ENCODE data around the gene PFDN4. TPM values are rescaled to one million over a fixed set of nuclear protein-coding genes. Genes with fewer than 3 reads are reported as not detected.
"Not testable (repeated sequence)": the region's sequence is repeated elsewhere in the genome, so short reads cannot be mapped to it uniquely, and the experiment has no call there.

Gene PFDN4
- total RNA-seq, 2 experiments from 2014 or later, result 55.4 to 60.5 TPM

- DNase-seq, result no peak
- intact Hi-C loops (cut with DNase I, micrococcal nuclease), result loop anchor here (10.0 kb wide), 2 partner anchors 236 to 246 kb away; partner anchors contain the start of gene DOK5 (in 1 of the 2)
- ChIA-PET CTCF (no interaction called here), POLR2A (no interaction called here)
- no peak for ATAC-seq
- no peaks in the 10 kb centered on the region for H3K27me3 Mint-ChIP-seq
- H3K4me1 Mint-ChIP-seq, result peaks cover 2% of the 10 kb centered on the region
- peaks cover 3% of the 10 kb centered on the region for H3K9me3 Mint-ChIP-seq (ENCODE audit: low read depth)
- no peak overlapping the region for H3K4me3 Mint-ChIP-seq
- H3K36me3 Mint-ChIP-seq (ENCODE audit: low read depth), result no peaks in the 10 kb centered on the region
- H3K27ac Mint-ChIP-seq, result no peak overlapping the region
Observed at GRCh38 chr20:54228841-54229240, 21.0 kb downstream of the PFDN4 start.

- Mint-ChIP-seq H3K9me3 (ENCODE audit: low read depth) (peaks cover 3% of the 10 kb centered on the region), H3K36me3 (ENCODE audit: low read depth) (no peaks in the 10 kb centered on the region), H3K4me1 (peaks cover 2% of the 10 kb centered on the region), H3K4me3 (no peak overlapping the region), H3K27me3 (no peaks in the 10 kb centered on the region), H3K27ac (no peak overlapping the region)
- DNase-seq, result no peak
- ChIA-PET POLR2A (interaction anchor here (1.2 kb wide), 1 partner anchor 52 kb away, joined by 3 read pairs; no protein-coding TSS in a partner anchor), CTCF (no interaction called here)
- ATAC-seq, result no peak
- intact Hi-C loops (cut with DNase I, micrococcal nuclease), result loop anchor here (10.0 kb wide), 2 partner anchors 235 to 245 kb away; partner anchors contain the start of gene DOK5 (in 1 of the 2)
Observed at GRCh38 chr20:54229566-54230160, 21.8 kb downstream of the PFDN4 start.

GRCh38 chr20:54231036-54231435, 23.1 kb downstream of the PFDN4 start:
- no peaks in the 10 kb centered on the region for H3K36me3 Mint-ChIP-seq (ENCODE audit: low read depth)
- ChIA-PET CTCF (no interaction called here), POLR2A (interaction anchor here (1.2 kb wide), 1 partner anchor 50 kb away, joined by 3 read pairs; no protein-coding TSS in a partner anchor)
- H3K27ac Mint-ChIP-seq, result no peak overlapping the region
- H3K4me3 Mint-ChIP-seq, result no peak overlapping the region
- peaks cover 4% of the 10 kb centered on the region for H3K4me1 Mint-ChIP-seq
- intact Hi-C loops (cut with DNase I, micrococcal nuclease), result no loop called here
- peaks cover 3% of the 10 kb centered on the region for H3K9me3 Mint-ChIP-seq (ENCODE audit: low read depth)
- ATAC-seq, result no peak
- DNase-seq, result no peak
- peaks cover 4% of the 10 kb centered on the region for H3K27me3 Mint-ChIP-seq

GRCh38 chr20:54234991-54235390, 27.1 kb downstream of the PFDN4 start:
- Mint-ChIP-seq H3K4me1 (peaks cover 2% of the 10 kb centered on the region), H3K27ac (no peak overlapping the region), H3K36me3 (ENCODE audit: low read depth) (no peaks in the 10 kb centered on the region), H3K9me3 (ENCODE audit: low read depth) (peaks cover 3% of the 10 kb centered on the region), H3K4me3 (no peak overlapping the region), H3K27me3 (peaks cover 21% of the 10 kb centered on the region)
- intact Hi-C loops (cut with DNase I, micrococcal nuclease), result no loop called here
- ATAC-seq, result no peak
- ChIA-PET POLR2A (no interaction called here), CTCF (no interaction called here)
- no peak for DNase-seq

GRCh38 chr20:54237116-54237943, 29.4 kb downstream of the PFDN4 start:
- peaks cover 2% of the 10 kb centered on the region for H3K9me3 Mint-ChIP-seq (ENCODE audit: low read depth)
- ChIA-PET POLR2A (no interaction called here), CTCF (no interaction called here)
- peaks cover 27% of the 10 kb centered on the region for H3K27me3 Mint-ChIP-seq
- H3K4me3 Mint-ChIP-seq, result no peak overlapping the region
- H3K27ac Mint-ChIP-seq, result no peak overlapping the region
- intact Hi-C loops (cut with DNase I, micrococcal nuclease), result no loop called here
- ATAC-seq, result no peak
- DNase-seq, result no peak
- no peaks in the 10 kb centered on the region for H3K36me3 Mint-ChIP-seq (ENCODE audit: low read depth)
- H3K4me1 Mint-ChIP-seq, result peaks cover 2% of the 10 kb centered on the region

GRCh38 chr20:54244113-54244512, 36.2 kb downstream of the PFDN4 start:
- CTCF ChIA-PET, result no interaction called here
- Mint-ChIP-seq H3K27ac (no peak overlapping the region), H3K9me3 (ENCODE audit: low read depth) (no peaks in the 10 kb centered on the region), H3K36me3 (ENCODE audit: low read depth) (no peaks in the 10 kb centered on the region), H3K4me1 (no peaks in the 10 kb centered on the region), H3K27me3 (peaks cover 9% of the 10 kb centered on the region), H3K4me3 (no peak overlapping the region)
- POLR2A ChIA-PET, result no interaction called here
- intact Hi-C loops (cut with DNase I, micrococcal nuclease), result no loop called here
- no peak for ATAC-seq
- no peak for DNase-seq

- intact Hi-C loops (cut with DNase I, micrococcal nuclease); ATAC-seq; H3K9me3 Mint-ChIP-seq (ENCODE audit: low read depth); H3K36me3 Mint-ChIP-seq (ENCODE audit: low read depth); H3K27me3 Mint-ChIP-seq; H3K27ac Mint-ChIP-seq; H3K4me1 Mint-ChIP-seq; POLR2A ChIA-PET; DNase-seq; H3K4me3 Mint-ChIP-seq: not testable (repeated sequence)
- CTCF ChIA-PET, result interaction anchor here (0.6 kb wide), 2 partner anchors 103 to 341 kb away, joined by 3 to 4 read pairs; no protein-coding TSS in a partner anchor
Observed at GRCh38 chr20:54248705-54249104, 40.8 kb downstream of the PFDN4 start.

GRCh38 chr20:54250691-54251090, 42.8 kb downstream of the PFDN4 start:
- POLR2A ChIA-PET, result no interaction called here
- intact Hi-C loops (cut with DNase I, micrococcal nuclease), result no loop called here
- CTCF ChIA-PET, result no interaction called here
- H3K9me3 Mint-ChIP-seq (ENCODE audit: low read depth), result no peaks in the 10 kb centered on the region
- H3K4me3 Mint-ChIP-seq, result no peak overlapping the region
- no peaks in the 10 kb centered on the region for H3K36me3 Mint-ChIP-seq (ENCODE audit: low read depth)
- ATAC-seq (no peak), DNase-seq (no peak)
- H3K4me1 Mint-ChIP-seq, result no peaks in the 10 kb centered on the region
- no peaks in the 10 kb centered on the region for H3K27me3 Mint-ChIP-seq
- H3K27ac Mint-ChIP-seq, result no peak overlapping the region

GRCh38 chr20:54251096-54251495, 43.2 kb downstream of the PFDN4 start:
- intact Hi-C loops (cut with DNase I, micrococcal nuclease), result no loop called here
- Mint-ChIP-seq H3K27ac (no peak overlapping the region), H3K27me3 (no peaks in the 10 kb centered on the region), H3K36me3 (ENCODE audit: low read depth) (no peaks in the 10 kb centered on the region), H3K9me3 (ENCODE audit: low read depth) (no peaks in the 10 kb centered on the region), H3K4me1 (no peaks in the 10 kb centered on the region), H3K4me3 (no peak overlapping the region)
- DNase-seq (no peak), ATAC-seq (no peak)
- POLR2A ChIA-PET, result no interaction called here
- CTCF ChIA-PET, result no interaction called here

GRCh38 chr20:54254596-54254995, 46.7 kb downstream of the PFDN4 start:
- CTCF ChIA-PET, result interaction anchor here (0.5 to 1.0 kb wide), 2 partner anchors 61 to 397 kb away, joined by 3 read pairs; no protein-coding TSS in a partner anchor

DNA sequence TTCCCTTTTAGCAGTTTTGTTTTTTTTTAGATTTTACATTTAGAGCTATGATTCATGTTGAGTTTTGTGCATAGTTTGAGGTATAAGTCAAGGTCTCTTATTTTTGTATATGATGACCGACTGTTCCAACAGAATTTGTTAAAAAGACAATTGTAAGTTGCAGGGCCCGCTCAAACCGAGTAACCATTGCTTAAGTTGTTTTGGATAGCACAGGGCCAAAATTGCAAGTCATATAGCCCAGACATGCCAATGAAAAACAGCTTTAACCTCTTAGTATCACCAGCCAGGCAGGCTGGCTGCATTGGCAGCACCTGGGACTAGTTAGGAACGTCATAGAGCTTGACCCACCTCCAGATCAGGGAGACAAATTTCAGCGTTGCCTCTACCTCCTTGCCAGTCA, 47.3 kb downstream of the PFDN4 start:
- Mint-ChIP-seq H3K27me3 (peaks cover 8% of the 10 kb centered on the region), H3K4me3 (no peak overlapping the region), H3K36me3 (ENCODE audit: low read depth) (no peaks in the 10 kb centered on the region), H3K4me1 (no peaks in the 10 kb centered on the region), H3K9me3 (ENCODE audit: low read depth) (no peaks in the 10 kb centered on the region), H3K27ac (no peak overlapping the region)
- no peak for ATAC-seq
- ChIA-PET POLR2A (no interaction called here), CTCF (interaction anchor here (1.0 to 1.6 kb wide), 2 partner anchors 9 to 396 kb away, joined by 3 to 6 read pairs; no protein-coding TSS in a partner anchor)
- intact Hi-C loops (cut with DNase I, micrococcal nuclease), result no loop called here
- DNase-seq, result no peak

More at GRCh38 chr20:54254596-54254995, 46.7 kb downstream of the PFDN4 start:
- no peak overlapping the region for H3K27ac Mint-ChIP-seq
- no peak overlapping the region for H3K4me3 Mint-ChIP-seq
- DNase-seq (no peak), ATAC-seq (no peak)
- no peaks in the 10 kb centered on the region for H3K9me3 Mint-ChIP-seq (ENCODE audit: low read depth)
- peaks cover 8% of the 10 kb centered on the region for H3K27me3 Mint-ChIP-seq
- H3K4me1 Mint-ChIP-seq, result no peaks in the 10 kb centered on the region
- intact Hi-C loops (cut with DNase I, micrococcal nuclease), result no loop called here
- POLR2A ChIA-PET, result no interaction called here
- H3K36me3 Mint-ChIP-seq (ENCODE audit: low read depth), result no peaks in the 10 kb centered on the region

DNA sequence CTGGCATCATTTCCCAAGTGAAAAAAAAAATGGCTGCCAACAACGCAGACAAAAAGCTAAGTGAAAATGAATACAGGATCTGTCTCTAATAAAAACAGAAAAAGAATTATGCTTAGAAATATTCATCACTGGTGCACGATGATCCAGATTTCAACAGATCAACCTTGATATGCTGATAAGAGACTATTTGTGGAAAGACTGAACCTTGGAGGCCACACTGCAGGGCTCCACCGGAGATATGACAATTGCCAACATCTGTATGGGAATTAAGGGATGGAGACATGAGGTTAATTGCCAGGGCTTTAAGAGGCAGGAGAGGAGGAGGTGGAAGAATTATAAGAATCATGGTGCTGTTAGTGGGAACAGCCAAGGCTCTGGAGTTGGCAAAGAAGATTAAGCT, 48.3 kb downstream of the PFDN4 start:
- intact Hi-C loops (cut with DNase I, micrococcal nuclease), result no loop called here
- H3K4me3 Mint-ChIP-seq, result no peak overlapping the region
- no peaks in the 10 kb centered on the region for H3K4me1 Mint-ChIP-seq
- no peaks in the 10 kb centered on the region for H3K9me3 Mint-ChIP-seq (ENCODE audit: low read depth)
- DNase-seq, result no peak
- H3K36me3 Mint-ChIP-seq (ENCODE audit: low read depth), result no peaks in the 10 kb centered on the region
- no peak for ATAC-seq
- H3K27me3 Mint-ChIP-seq, result peaks cover 9% of the 10 kb centered on the region
- H3K27ac Mint-ChIP-seq, result no peak overlapping the region
- ChIA-PET CTCF (interaction anchor here (1.6 kb wide), 1 partner anchor 10 kb away, joined by 6 read pairs; no protein-coding TSS in a partner anchor), POLR2A (interaction anchor here (0.7 kb wide), 1 partner anchor 1478 kb away, joined by 7 read pairs; no protein-coding TSS in a partner anchor)
